SU-DHL-6 (cell line): ENCODE measurements around the gene ZNF33B.

Experiments
- H2AFZ ChIP-seq: fragments of 200-600 bp; sonication (generic); 2 replicates; pipeline ENCODE4 v1.6.1; 2014; ENCODE audit warnings: low read depth, mild to moderate bottlenecking, moderate library complexity, mixed read lengths, antibody characterized with exemption, low read length; ENCODE audit not compliant: severe bottlenecking
- H3F3A ChIP-seq: fragments of 200-600 bp; shearing (Covaris generic); 2 replicates; pipeline ENCODE4 v1.6.0; 2016; ENCODE audit warnings: antibody characterized with exemption, mild to moderate bottlenecking; ENCODE audit not compliant: insufficient read depth
- H3K27ac ChIP-seq: fragments of 200-600 bp; sonication (generic); 2 replicates; pipeline ENCODE4 v1.5.1; 2016; ENCODE audit warnings: low read depth, mild to moderate bottlenecking, low read length, moderate library complexity, mixed read lengths
- H3K27me3 ChIP-seq: fragments of 200-600 bp; sonication (generic), shearing (Covaris generic); 2 replicates; pipeline ENCODE4 v1.6.0; 2014; ENCODE audit warnings: mild to moderate bottlenecking, low read length
- H3K36me3 ChIP-seq: fragments of 200-600 bp; sonication (generic); 2 replicates; pipeline ENCODE4 v1.6.1; 2014; ENCODE audit warnings: mild to moderate bottlenecking, low read length, mixed read lengths
- H3K4me2 ChIP-seq: fragments of 300-600, 200-600 bp; shearing (Covaris generic), sonication (generic); 2 replicates; pipeline ENCODE4 v1.6.0; 2014; ENCODE audit warnings: low read length, low read depth, mild to moderate bottlenecking; ENCODE audit not compliant: poor library complexity, severe bottlenecking
- H3K4me3 ChIP-seq: fragments of 200-600 bp; sonication (generic); 2 replicates; pipeline ENCODE4 v1.5.1; 2014; ENCODE audit warnings: antibody characterized with exemption, low read length, mild to moderate bottlenecking, mixed read lengths; ENCODE audit not compliant: insufficient read depth, poor library complexity, severe bottlenecking
- H3K79me2 ChIP-seq: fragments of 200-600 bp; sonication (generic); 2 replicates; pipeline ENCODE4 v1.6.1; 2014; ENCODE audit warnings: mild to moderate bottlenecking, low read length, moderate library complexity; ENCODE audit not compliant: insufficient read depth
- H3K9ac ChIP-seq: fragments of 200-600 bp; sonication (generic); 2 replicates; pipeline ENCODE4 v1.7.0; 2014; ENCODE audit warnings: mild to moderate bottlenecking, low read length
- H3K9me2 ChIP-seq: fragments of 200-600 bp; sonication (generic); replicated peaks from 2 replicates; pipeline ENCODE4 v1.6.1; 2014; ENCODE audit warnings: low read length; ENCODE audit not compliant: insufficient read depth
- H3K9me3 ChIP-seq: fragments of 200-600 bp; sonication (generic); 2 replicates; pipeline ENCODE4 v1.6.1; 2014; ENCODE audit warnings: low read length, mixed read lengths; ENCODE audit not compliant: insufficient read depth
- H4K20me1 ChIP-seq: fragments of 200-600 bp; sonication (generic); 2 replicates; pipeline ENCODE4 v1.6.1; 2014; ENCODE audit warnings: low read depth, mild to moderate bottlenecking, antibody characterized with exemption, low read length, moderate library complexity, mixed read lengths
- CTCF ChIP-seq: fragments of 200-600 bp; sonication (generic); IDR thresholded peaks from one replicate; pipeline ENCODE4 v1.5.1; 2017; ENCODE audit warnings: antibody characterized with exemption, mild to moderate bottlenecking, low read length, moderate library complexity; ENCODE audit not compliant: insufficient read depth, poor library complexity, severe bottlenecking
- EZH2phosphoT487 ChIP-seq: fragments of 200-600 bp; sonication (generic), shearing (Covaris generic); conservative IDR thresholded peaks from 2 replicates; pipeline ENCODE4 v1.6.1; 2018; ENCODE audit warnings: mild to moderate bottlenecking, antibody characterized with exemption, low read length, moderate library complexity, mixed read lengths

Gene ZNF33B

DNA sequence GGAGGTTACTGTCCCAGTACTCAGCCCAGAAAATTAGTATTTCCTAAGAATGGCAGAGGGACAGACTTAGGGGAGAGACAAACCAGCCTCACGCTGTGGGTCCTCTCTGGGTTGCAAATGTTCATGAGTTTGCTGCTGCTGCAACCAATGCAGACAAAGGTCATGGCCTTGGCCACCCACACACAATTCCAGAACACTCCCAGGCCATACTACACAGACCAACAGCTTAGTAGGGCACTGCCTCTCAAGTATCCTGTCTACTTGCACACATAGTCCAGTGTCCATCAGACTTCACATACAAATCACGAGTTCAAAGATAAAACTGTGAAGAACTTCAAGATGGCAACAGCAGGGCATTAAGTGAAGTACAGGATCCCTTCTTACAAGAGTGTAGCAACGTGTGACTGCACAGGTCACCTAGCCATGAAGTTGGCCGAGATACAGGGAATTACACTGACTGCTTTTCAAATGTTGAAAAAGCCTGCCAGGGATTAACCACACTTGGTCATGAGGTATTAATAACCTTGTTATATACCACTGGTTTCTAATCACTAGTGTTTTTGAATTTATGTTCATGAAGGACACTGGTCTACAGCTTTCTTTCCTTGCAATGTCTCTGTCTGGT lies 40.0 kb downstream of the ZNF33B start:
- Histone ChIP-seq H3K4me2 (no peak overlapping the region), H3K9me2 (no peaks in the 10 kb centered on the region), H3K9ac (no peak overlapping the region), H3K9me3 (peaks cover 27% of the 10 kb centered on the region; the same call in 1 of the 2 replicates), H3K27ac (no peak overlapping the region), H4K20me1 (no peaks in the 10 kb centered on the region), H3K27me3 (no peaks in the 10 kb centered on the region), H3F3A (no peaks in the 10 kb centered on the region), H2AFZ (no peak overlapping the region), H3K4me3 (no peak overlapping the region), H3K79me2 (no peaks in the 10 kb centered on the region), H3K36me3 (peaks cover 39% of the 10 kb centered on the region)
- TF ChIP-seq EZH2phosphoT487 (no peak), CTCF (no peak)

DNA sequence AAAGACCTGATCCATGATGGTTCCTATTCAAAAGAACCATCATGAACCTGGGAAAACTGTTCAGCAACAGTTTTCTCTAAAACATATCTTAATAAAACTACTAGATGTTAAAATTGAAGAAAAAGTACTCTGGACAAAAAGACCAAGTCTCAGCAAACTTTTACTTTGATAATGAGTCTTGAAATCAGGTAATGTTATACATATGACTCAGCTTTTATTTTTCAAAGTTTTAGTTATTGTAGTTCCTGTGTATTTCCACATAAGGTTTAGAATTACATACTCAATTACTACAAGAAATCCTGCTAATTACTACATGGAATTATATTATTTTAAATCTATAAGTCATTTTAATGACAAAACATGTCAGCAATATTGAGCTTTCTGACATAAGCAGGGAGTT lies 42.2 kb downstream of the ZNF33B start:
- no peaks in the 10 kb centered on the region for H3F3A ChIP-seq
- TF ChIP-seq EZH2phosphoT487, result no peak
- no peaks in the 10 kb centered on the region for H3K27me3 ChIP-seq
- no peak overlapping the region for H3K4me3 ChIP-seq
- no peak overlapping the region for H2AFZ ChIP-seq
- H4K20me1 ChIP-seq, result no peaks in the 10 kb centered on the region
- H3K4me2 ChIP-seq, result no peak overlapping the region
- no peak overlapping the region for H3K27ac ChIP-seq
- H3K9me3 ChIP-seq, result peaks cover 39% of the 10 kb centered on the region; the same call in 1 of the 2 replicates
- H3K9me2 ChIP-seq, result no peaks in the 10 kb centered on the region
- H3K36me3 ChIP-seq, result peaks cover 56% of the 10 kb centered on the region
- H3K79me2 ChIP-seq, result no peaks in the 10 kb centered on the region
- H3K9ac ChIP-seq, result no peak overlapping the region

DNA sequence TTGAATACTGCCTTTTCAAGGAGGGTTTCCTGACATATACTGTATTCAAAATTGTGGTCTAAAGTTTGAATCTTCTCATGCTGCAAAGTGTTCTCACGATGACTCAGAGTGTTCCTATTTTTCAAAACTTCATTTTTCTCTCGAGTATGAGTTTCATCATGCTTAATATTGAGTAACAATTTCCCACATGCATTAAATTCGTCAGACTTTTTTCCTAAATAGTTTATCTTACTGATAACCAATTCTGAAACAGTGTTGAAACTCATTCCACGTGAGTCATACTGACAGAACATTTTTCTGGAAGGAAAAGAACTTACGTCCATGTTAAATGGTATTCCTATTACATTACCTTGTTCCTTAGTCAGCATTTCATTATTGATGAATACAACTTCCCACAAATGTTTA lies 44.1 kb downstream of the ZNF33B start:
- H3K4me3 ChIP-seq, result no peak overlapping the region
- TF ChIP-seq CTCF (no peak), EZH2phosphoT487 (no peak)

DNA sequence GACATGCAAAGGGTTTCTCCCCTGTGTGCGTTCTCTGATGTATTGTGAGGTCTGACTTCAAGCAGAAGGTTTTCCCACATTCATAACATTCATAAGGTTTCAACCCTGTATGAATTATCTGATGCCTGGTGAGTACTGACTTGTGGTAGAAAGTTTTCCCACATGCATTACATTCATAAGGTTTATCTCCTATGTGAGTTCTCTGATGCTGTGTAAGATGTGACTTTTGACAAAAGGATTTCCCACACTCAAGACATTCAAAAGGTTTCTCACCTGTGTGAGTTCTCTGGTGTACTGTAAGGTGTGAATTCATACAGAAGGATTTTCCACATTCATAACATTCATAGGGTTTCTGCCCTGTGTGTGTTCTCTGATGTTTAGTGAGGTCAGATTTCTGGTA lies 45.1 kb downstream of the ZNF33B start:
- Histone ChIP-seq H4K20me1 (no peaks in the 10 kb centered on the region), H3K4me3 (no peak overlapping the region), H3K79me2 (no peaks in the 10 kb centered on the region), H3F3A (no peaks in the 10 kb centered on the region), H3K9ac (no peak overlapping the region), H3K36me3 (peaks cover 48% of the 10 kb centered on the region), H3K4me2 (no peak overlapping the region), H2AFZ (no peak overlapping the region), H3K9me3 (peaks cover 37% of the 10 kb centered on the region; the same call in 1 of the 2 replicates), H3K27me3 (no peaks in the 10 kb centered on the region), H3K9me2 (no peaks in the 10 kb centered on the region), H3K27ac (no peak overlapping the region)
- TF ChIP-seq EZH2phosphoT487 (no peak), CTCF (no peak)

More for the DNA sequence above, 44.1 kb downstream of the ZNF33B start:
- Histone ChIP-seq H3K27me3 (no peaks in the 10 kb centered on the region), H3K9me3 (peaks cover 39% of the 10 kb centered on the region; the same call in 1 of the 2 replicates), H3K9me2 (no peaks in the 10 kb centered on the region), H3K4me2 (no peak overlapping the region), H3K9ac (no peak overlapping the region), H3K27ac (no peak overlapping the region), H2AFZ (no peak overlapping the region), H3K36me3 (peaks cover 48% of the 10 kb centered on the region), H3F3A (no peaks in the 10 kb centered on the region), H4K20me1 (no peaks in the 10 kb centered on the region), H3K79me2 (no peaks in the 10 kb centered on the region)
